ENCODE measurements around the gene MXD1.

- TF ChIP-seq EZH2 (IDR thresholded peaks at IDR 0.05; ENCODE audit: borderline replicate concordance): no peak
- TF ChIP-seq CTCF (IDR thresholded peaks at IDR 0.05; ENCODE audit: poor library complexity): no peak
- TF ChIP-seq EZH2phosphoT487 (IDR thresholded peaks at IDR 0.05; ENCODE audit: low read depth, severe bottlenecking, unreplicated experiment): no peak
These were observed 31.0 kb downstream of the MXD1 start for GRCh38 chr2:69945941-69946340.

All from hepatocyte (in vitro differentiated cells).